ENCODE measurements around the gene ACAA2.

Gene ACAA2

GRCh38 chr18:49743117-49743567 lies 70.2 kb downstream of the ACAA2 start:
- peak; percentile 39 for DNase-seq (ENCODE audit: low spot score)

DNA sequence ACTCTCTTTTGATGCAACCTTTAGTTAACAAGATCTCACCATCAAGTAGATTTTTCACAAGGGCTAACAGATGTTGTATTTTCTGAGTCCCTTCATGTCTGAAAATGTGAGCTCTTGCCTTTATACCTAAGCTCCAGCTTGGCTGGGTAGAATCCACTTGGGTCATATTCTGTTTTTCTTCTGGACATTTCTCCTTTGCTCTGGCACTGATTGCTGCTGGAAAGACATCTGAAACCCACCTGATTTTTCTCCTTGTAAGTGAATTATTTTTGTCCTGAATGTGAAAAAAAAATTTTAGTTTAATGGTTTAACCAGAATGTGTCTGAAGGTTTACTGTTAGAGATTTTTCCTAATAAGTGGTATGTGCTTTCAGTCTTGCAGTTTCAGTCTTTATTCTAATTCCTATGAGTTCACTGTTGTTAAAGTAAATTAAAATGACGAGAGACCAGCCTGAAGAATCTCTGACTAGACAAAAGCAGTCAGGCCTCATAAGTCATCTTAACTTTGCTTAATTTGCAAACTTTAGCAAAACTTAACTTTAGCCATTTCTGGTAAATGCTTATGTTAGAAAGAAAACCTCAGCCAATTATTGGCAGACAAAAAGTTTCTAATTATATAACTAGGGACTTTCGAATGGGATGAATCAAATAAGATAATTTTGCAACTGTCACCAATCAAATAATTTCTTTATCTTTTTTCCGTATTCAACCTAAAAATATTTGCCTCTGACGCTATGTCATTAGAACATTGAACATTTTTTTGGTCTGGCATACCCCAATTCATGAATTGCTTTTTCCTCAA lies 70.8 kb downstream of the ACAA2 start:
- no peak for DNase-seq (ENCODE audit: low spot score)

- no peak for DNase-seq (ENCODE audit: low spot score)
Measured at GRCh38 chr18:49739275-49739674, 74.1 kb downstream of the ACAA2 start.

GRCh38 chr18:49738721-49739120 lies 74.6 kb downstream of the ACAA2 start:
- DNase-seq (ENCODE audit: low spot score): no peak

DNA sequence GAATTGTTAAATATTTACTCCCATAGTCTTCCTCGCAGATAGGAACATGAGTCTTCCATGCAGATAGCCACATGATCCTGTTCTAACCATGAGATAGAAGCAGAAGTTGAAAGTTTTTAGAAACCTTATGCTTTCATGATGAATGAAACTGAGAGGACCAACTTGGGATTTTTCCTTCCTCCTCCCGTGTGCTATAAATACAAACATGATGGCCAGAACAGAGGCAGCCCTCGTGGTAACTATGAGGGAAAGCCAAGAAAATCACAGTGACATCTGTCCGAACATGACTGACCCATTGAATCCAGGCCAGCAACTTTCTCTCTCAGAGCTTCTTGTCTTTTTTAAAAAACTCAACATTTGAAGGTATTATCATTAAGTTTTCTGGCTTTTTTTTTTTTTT lies 78.5 kb downstream of the ACAA2 start:
- no peak for DNase-seq (ENCODE audit: low spot score)

DNA sequence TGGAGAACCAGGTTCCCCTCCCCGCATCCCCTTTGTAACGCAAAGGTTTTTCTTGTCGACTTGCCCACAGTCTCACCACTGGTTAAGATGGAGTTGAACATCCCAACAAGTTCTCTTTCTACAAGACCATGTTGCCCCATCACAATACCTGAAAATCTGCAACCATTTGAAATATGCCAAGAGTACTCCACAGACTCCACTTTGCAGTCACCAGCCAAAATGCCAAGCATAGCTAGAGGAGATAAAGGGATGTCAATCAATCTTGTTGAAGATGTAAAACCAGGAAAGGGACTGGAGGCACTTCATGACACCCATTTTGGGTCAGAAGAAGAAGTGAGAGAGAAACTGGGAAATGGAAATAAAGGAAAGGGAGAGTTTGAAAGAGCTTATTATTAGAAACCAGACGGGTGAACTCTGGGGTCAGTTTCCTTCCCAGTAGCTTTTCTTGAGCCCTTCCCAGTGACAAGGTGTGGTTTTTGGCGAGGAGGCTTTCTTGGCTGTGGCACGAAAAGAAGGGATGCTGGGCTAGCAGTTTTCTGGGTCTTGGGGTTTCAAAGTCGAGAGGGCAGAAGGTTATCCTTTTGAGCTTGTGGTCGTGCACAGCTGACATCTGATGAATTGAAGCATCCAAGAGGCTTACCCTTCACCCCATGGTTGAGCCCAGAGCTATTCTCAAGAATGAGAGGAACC lies 79.3 kb downstream of the ACAA2 start:
- no peak for DNase-seq (ENCODE audit: low spot score)

- DNase-seq (ENCODE audit: low spot score): no peak
Measured at GRCh38 chr18:49733321-49733720, 80.0 kb downstream of the ACAA2 start.

Data from GM03348 (cell line).